Fibroblast of pulmonary artery (primary cell): ENCODE results near the gene PRKAG2.
A peak's percentile ranks its signal among the peaks of the same experiment; 100 is the strongest.
"Not testable (repeated sequence)": the region's sequence is repeated elsewhere in the genome, so short reads cannot be mapped to it uniquely, and the experiment has no call there.

ENCODE experiments used
- DNase-seq: peaks from one replicate; pipeline ENCODE4 v3.0.0-alpha.2; 2010; ENCODE audit warnings: low read depth
- H3K4me3 ChIP-seq: replicated peaks from 2 replicates; pipeline ENCODE4 v1.5.1; 2011; ENCODE audit warnings: low read depth, mild to moderate bottlenecking, control low read depth, low read length, moderate library complexity
- CTCF ChIP-seq: IDR thresholded peaks from 2 replicates; pipeline ENCODE4 v1.5.1; 2011; ENCODE audit warnings: mild to moderate bottlenecking, control low read depth, low read length, inconsistent platforms; ENCODE audit errors: missing control alignments

The PRKAG2 gene

DNA sequence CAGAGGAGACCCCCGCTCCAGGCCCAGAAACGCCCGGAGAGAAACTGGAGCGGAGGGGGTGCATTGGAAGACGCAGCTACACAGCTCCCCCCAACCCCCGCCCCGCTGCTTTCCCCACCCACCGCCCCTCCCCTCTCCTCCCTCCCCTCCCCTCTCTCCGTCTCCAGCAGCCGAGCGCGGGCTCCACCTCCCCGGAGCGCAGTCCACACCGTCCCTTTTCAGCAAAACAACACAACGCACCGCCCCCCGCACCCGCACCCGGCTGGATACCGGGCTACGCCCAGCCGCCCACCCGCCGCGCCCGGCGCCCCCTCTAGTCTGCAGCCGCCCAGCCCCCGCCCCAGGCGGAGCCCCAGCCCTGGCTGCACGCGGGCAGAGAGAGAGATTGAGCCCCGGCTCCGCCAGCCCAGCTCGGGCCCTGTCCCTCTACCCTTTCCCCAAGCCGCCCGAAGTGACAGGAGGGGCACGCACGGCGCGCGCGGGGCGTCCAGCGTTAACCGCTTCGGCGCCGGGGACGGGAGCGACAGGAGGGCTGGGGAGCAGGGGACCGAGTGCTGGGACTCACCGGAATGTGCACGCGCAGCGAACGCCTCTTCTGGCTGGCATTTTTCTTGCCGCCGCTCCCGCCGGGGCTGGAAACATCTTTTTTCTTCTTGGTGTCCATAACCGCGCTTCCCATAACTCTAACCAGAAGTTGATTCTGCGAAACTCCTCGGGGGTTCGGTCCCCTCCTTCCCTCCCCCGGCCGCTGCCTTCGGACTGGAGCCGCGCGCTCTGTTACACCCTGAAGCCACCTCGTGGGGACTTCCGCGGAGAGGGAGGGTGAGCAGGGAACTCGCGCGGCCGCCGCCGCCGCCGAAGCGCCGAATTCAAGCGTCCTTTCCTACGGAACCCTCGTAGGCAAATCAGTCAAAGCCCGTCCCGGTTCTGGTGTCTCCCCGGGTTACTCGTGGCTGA, 695 bp downstream of the PRKAG2 start:
- H3K4me3 ChIP-seq, result peak overlapping the region; percentile 59
- DNase-seq, result peak; percentile 37
- no peak for TF ChIP-seq CTCF

DNA sequence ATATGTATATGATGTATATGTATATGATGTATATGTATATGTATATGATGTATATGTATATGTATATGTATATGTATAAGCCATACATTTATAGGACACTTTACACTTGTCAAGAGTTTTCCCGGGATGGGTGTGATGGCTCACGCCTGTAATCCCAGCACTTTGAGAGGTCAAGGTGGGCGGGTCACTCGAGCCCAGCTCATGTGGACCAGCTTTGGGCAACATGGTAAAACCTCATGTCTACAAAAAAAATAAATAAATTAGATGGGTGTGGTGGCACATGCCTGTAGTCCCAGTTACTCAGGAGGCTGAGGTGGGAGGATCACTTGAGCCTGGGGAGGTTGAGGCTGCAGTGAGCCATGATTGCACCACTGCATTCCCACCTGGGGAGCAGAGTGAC, 2.4 kb downstream of the PRKAG2 start:
- not testable (repeated sequence) for H3K4me3 ChIP-seq, DNase-seq

- no peak for TF ChIP-seq CTCF
- H3K4me3 ChIP-seq, result no peak overlapping the region
- DNase-seq, result no peak
Measured at GRCh38 chr7:151873402-151873965, 3.4 kb downstream of the PRKAG2 start.

GRCh38 chr7:151872531-151873401, 4.1 kb downstream of the PRKAG2 start:
- no peak for TF ChIP-seq CTCF
- H3K4me3 ChIP-seq, result no peak overlapping the region
- no peak for DNase-seq

GRCh38 chr7:151871904-151872303, 5.0 kb downstream of the PRKAG2 start:
- DNase-seq, result no peak
- no peak overlapping the region for H3K4me3 ChIP-seq

DNA sequence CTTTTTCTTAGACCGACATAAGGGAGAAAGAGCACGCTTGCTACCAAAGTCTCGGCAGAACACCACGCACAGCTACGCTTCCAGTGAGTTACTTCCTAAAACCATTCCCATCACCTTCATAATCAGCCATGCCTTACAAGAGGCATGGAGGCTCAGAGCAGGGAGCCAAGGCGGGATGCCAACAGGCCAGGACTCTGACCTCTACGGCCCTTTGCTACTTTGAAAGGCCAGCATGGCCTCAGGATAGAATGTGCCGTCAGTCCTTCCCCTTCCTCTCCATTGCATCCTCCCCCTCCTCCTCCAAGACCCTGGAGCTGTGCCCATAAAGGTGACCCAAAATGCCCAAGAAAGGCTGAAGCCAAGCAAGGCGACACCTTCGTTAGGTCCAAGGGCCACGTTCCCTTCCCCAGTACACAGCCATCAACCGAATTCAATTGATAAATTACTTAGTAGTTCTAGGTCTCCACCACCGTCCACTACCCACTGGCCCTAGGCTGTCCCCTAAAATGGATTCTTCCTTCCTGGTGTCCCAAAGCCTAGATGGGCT, 5.7 kb downstream of the PRKAG2 start:
- DNase-seq, result no peak
- no peak for TF ChIP-seq CTCF
- no peak overlapping the region for H3K4me3 ChIP-seq

More at GRCh38 chr7:151871904-151872303, 5.0 kb downstream of the PRKAG2 start:
- no peak for TF ChIP-seq CTCF
